Esophagus squamous epithelium (tissue), 4 donors: Measurements from ENCODE around the gene RAB43.

Experiments
- CTCF ChIP-seq, 6 experiments: fragments of 450-650 bp in 4 of 6; fragments of 200-600 bp in 2 of 6; sonication (generic) in 2 of 6; IDR thresholded peaks; one replicate each; pipeline ENCODE4 v1.5.1; 2016 to 2019; ENCODE audit warnings: antibody characterized with exemption in 6 of 6, mild to moderate bottlenecking in 4 of 6, moderate library complexity in 4 of 6
- POLR2A ChIP-seq, 4 donors: fragments of 450-650 bp; IDR thresholded peaks; one replicate each; pipeline ENCODE4 v1.6.1; 2017; ENCODE audit warnings: antibody characterized with exemption in 4 of 4, mild to moderate bottlenecking in 4 of 4, moderate library complexity in 3 of 4

- no peak for TF ChIP-seq CTCF (IDR thresholded peaks at IDR 0.05)
- TF ChIP-seq POLR2A (IDR thresholded peaks at IDR 0.05), result no peak
These were observed 17.0 kb downstream of the RAB43 start for GRCh38 chr3:129104498-129105079.
